Fibroblast of the aortic adventitia (primary cell): Measurements from ENCODE around the gene GRPR. TPM values are rescaled to one million over a fixed set of nuclear protein-coding genes. Genes with fewer than 3 reads are reported as not detected.

Experiments
- DNase-seq: peaks from one replicate; pipeline ENCODE4 v3.0.0-alpha.2; 2010; ENCODE audit warnings: low read depth
- H3K4me3 ChIP-seq: 2 replicates; pipeline ENCODE4 v1.5.1; 2011; ENCODE audit warnings: low read depth, mild to moderate bottlenecking, control low read depth, low read length, moderate library complexity
- total RNA-seq: library from RNA; depleted of rRNA; stranded (reverse); fragments of >200 nt; gene quantifications from 2 replicates; pipeline ENCODE4 v1.2.3, GENCODE V29; 2012; ENCODE audit warnings: low replicate concordance
- TF ChIP-seq, protein P1 (sequence below): IDR thresholded peaks from 2 replicates; pipeline ENCODE4 v1.5.1; 2011; ENCODE audit warnings: mild to moderate bottlenecking, low read length, control low read depth, inconsistent platforms; ENCODE audit not compliant: insufficient read depth

The GRPR gene
- total RNA-seq, 1 donor: not detected

DNA sequence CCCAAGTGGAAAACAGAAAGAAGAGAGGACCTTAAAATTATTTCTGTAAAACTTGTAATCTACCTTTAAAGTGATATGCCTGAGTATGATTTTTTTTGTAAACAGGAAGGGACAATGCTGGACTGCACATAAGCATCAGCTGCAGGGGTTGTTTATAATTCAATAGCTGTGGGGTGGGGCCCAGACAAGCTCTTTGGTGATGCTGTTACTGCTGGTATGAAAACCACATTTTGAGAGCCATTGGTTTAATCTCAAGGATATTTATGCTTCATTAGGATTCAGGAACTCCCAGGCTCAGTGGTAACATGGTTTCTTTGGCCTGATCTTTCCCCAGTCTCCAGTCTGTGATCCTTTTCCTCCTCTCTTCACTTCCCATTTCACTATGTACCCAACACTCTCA, 34.3 kb upstream of the GRPR start:
- TF ChIP-seq, protein P1, sequence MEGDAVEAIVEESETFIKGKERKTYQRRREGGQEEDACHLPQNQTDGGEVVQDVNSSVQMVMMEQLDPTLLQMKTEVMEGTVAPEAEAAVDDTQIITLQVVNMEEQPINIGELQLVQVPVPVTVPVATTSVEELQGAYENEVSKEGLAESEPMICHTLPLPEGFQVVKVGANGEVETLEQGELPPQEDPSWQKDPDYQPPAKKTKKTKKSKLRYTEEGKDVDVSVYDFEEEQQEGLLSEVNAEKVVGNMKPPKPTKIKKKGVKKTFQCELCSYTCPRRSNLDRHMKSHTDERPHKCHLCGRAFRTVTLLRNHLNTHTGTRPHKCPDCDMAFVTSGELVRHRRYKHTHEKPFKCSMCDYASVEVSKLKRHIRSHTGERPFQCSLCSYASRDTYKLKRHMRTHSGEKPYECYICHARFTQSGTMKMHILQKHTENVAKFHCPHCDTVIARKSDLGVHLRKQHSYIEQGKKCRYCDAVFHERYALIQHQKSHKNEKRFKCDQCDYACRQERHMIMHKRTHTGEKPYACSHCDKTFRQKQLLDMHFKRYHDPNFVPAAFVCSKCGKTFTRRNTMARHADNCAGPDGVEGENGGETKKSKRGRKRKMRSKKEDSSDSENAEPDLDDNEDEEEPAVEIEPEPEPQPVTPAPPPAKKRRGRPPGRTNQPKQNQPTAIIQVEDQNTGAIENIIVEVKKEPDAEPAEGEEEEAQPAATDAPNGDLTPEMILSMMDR: no peak
- no peak for DNase-seq
- H3K4me3 ChIP-seq: no peak overlapping the region

DNA sequence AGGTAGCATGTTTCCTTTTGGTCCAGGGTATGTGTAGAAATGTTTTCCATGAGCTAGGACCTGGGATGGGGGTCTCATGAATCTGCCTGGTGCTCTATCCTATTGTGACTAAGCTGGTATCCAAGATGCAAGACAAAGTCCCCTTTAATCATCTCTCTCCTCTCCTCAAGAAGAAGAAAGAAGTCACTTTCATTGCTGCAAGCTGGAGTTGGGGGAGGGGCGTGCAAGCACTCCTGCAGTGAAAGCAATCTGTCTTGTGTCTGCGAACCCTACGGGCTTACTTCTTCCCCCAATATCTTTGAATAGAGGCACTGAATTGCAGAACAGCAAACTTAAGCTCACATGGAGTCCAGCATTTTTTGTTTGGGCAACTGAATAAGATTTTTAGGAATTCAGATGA, 27.2 kb upstream of the GRPR start:
- TF ChIP-seq, protein P1: no peak
- DNase-seq: no peak
- no peak overlapping the region for H3K4me3 ChIP-seq

DNA sequence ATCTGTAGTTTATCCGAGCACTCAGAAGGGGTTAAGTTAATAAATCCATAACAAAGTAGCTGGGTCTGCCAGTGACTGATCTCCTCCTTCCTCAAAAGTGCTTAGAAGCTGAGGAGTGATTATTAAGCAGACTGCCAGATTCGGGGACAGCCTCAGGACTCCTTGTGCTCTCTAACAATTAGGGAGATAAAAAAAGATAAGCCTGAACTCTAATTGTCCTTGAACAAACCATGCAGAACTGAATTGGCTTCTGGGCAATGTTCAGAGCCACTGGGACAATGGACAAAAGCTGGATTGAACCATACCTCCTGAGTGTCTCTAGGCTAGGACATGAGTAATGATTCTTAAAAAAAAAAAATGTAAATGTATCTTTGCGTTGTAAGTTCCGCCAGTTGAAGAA, 22.7 kb upstream of the GRPR start:
- H3K4me3 ChIP-seq: no peak overlapping the region
- DNase-seq: no peak
- TF ChIP-seq, protein P1: no peak

DNA sequence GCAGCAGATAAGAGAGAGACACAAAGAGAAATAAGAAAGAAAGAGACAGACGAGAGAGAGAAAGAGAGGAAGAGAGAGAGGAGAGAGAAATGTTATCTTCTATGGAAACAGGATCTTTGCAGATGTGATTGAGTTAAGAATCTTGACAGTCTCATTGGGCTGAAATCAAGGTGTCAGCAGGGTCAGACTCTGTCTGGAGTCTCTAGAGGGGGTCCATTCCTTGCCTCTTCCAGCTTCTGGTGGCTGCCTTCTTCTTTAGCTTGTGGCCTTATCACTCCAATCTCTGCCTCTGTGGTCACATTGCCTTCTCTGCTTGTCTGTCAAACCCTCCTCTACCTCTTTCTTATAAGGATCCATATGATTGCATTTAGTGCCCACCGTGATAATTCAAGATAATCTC, 21.8 kb upstream of the GRPR start:
- no peak overlapping the region for H3K4me3 ChIP-seq
- no peak for DNase-seq

DNA sequence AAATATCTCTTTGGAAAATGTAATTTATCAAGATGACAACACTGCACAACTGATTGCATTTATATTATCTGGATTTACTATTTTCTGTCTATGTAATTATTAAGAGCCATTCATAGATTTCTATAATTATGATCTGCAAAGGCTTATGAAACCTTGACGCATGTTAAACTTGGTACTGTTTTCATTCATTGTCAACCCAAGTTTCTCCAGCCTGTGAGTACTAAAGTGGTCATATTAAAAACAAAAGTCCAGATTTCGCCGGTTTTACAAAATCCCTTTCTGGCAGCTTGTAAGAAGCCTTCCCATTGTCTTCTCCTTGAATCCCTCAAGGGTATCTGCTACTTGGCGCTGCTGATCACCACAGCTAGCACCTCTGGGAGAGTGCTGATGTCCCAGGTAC, 19.7 kb upstream of the GRPR start:
- H3K4me3 ChIP-seq: no peak overlapping the region
- TF ChIP-seq, protein P1: no peak
- no peak for DNase-seq

More for the DNA sequence above, 21.8 kb upstream of the GRPR start:
- TF ChIP-seq, protein P1: no peak

DNA sequence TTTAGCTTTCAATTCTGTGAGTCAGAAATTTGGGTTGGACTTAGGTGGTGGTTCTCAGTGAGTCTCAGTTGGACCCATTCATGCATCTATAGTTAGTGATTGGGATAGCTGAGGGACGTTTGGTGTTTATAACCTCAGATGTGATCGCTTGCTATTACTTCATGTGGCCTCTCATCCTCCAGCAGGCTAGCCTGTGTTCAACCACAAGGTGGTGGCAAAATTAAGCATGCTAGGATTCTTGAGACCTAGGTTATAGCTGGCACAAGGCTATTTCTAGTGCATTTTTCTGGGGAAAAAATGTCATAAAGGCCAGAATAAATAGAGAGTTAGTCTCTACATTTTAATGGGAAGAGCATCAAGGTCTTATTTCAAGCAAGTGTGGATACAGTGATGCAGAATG, 10.9 kb upstream of the GRPR start:
- TF ChIP-seq, protein P1: no peak
- no peak for DNase-seq
- H3K4me3 ChIP-seq: no peak overlapping the region

DNA sequence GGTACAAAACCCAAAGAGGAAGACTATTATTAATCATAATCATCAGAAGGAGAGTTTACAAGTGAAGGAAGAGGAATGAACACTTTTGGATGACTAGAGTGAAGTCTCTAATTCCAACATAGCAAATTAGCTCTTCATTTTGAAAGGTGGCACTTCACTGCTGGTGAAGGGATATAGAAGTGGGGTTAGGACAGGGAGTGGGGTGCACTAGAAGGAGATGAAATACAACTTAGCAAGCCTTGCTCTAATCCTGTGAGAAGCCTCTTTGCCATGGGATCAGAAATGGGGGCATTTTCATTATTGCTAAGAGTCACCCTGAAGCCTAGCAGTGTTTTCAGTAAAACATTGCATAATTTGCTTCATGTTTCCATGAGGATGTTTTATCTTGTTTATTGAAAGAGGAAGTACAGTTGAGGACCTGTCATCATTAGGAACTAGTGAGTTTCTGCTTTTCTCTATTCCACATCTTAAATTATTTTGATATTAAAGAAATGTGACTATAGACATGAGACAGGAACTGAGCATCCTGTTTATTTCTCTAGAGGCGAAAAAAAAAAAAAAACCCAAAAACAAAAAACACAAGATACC, 9.3 kb upstream of the GRPR start:
- TF ChIP-seq, protein P1: no peak
- DNase-seq: no peak
- H3K4me3 ChIP-seq: no peak overlapping the region
